Activated CD4-positive, alpha-beta T cell treated with anti-CD3 and anti-CD28 coated beads, Interleukin-2, amount 50 U/mL, for 48 hours (primary cell): ENCODE measurements around the gene TMEM259.
"Not testable (repeated sequence)": the region's sequence is repeated elsewhere in the genome, so short reads cannot be mapped to it uniquely, and the experiment has no call there.

Experiments used
- DNase-seq, 2 experiments: peaks; one replicate each; pipeline ENCODE4 v3.0.0-alpha.2; 2020

Gene TMEM259

GRCh38 chr19:1038978-1039645 lies 18.2 kb upstream of the TMEM259 start:
- no peak for DNase-seq

- no peak for DNase-seq
Measured at GRCh38 chr19:1037621-1038064, 16.7 kb upstream of the TMEM259 start.

DNA sequence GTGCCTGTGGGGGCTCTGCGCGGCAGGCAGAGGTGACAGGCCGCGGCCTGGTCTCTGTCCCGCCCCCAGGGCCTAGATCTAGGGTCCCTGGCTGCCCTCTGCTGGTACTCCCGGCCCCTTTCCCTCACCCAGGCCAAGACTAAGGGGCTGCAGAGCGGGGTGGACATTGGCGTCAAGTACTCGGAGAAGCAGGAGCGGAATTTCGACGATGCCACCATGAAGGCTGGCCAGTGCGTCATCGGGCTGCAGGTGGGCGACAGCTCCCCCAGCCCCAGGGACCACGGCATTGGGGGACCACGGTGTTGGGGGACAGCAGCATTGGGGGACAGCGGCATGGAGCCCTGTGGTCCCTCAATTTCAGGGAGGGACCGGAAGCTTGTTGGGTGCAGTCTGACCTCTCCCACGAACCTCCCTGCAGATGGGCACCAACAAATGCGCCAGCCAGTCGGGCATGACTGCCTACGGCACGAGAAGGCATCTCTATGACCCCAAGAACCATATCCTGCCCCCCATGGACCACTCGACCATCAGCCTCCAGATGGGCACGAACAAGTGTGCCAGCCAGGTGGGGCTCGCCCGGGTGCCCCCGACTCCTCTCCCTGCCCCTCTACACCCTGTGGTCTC lies 15.2 kb upstream of the TMEM259 start:
- DNase-seq = no peak

DNA sequence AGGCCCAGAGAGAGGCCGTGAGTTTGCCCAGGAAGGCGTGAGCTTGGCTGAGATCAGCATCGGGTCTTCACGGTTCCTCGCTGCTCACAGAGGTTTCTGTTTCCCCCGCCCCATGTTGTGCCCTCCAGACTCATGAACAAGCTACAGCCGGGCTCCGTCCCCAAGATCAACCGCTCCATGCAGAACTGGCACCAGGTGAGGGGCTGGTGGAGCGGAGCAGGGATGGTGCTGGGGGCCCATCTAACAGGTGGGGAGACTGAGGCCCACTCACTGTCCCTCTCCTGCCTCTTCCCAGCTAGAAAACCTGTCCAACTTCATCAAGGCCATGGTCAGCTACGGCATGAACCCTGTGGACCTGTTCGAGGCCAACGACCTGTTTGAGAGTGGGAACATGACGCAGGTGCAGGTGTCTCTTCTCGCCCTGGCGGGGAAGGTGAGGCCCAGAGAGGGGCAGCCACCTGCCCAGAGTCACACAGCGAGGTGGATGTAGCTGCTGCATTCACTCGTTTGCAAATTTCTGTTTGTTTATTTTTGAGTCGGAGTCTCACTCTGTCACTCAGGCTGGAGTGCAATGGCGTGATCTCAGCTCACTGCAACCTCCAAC lies 11.4 kb upstream of the TMEM259 start:
- DNase-seq = no peak

DNA sequence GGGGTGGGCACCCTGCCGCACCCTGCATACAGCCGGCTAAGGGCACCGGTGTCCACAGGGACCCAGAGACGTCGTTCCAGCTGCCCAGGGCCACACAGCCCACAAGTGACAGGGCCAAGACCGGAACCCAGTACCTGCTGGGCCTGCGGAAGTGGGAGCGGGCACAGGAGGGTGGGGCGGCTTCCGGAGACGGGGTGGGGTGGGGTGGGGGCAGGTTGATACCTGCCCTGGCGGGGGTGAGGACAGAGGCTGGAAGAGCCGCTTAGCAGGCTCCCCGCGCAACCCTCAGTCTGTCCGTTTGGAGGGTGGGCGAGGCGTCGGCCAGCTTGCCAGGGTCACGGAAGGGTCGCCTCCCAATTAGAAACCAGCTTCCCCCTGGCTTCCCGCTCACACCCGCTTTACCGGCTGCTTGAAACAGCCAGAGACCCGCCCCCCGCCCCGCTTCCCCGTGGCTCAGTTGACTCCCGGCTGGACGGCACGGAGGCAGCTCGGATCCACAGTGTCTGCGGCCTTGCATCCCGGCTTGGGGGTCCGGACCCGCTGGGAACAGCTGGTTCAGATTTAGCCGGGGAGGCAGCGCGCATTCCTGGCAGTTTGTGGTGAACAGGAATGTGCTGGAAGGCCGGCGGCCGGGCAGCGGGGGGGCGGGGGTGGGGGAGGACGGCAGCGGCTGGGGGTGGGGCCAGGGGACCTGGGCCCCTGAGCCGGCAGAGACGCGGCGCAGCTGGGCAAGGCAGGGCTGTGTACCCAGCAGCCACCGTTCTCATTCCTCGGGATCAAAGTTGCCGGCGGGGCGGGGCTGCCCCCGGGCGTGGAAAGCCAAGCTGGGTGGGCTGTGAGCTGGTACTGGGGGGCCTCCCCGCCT lies 7.4 kb upstream of the TMEM259 start:
- peak; percentile 61 to 65 for DNase-seq

GRCh38 chr19:1027650-1028061 lies 6.7 kb upstream of the TMEM259 start:
- no peak for DNase-seq

DNA sequence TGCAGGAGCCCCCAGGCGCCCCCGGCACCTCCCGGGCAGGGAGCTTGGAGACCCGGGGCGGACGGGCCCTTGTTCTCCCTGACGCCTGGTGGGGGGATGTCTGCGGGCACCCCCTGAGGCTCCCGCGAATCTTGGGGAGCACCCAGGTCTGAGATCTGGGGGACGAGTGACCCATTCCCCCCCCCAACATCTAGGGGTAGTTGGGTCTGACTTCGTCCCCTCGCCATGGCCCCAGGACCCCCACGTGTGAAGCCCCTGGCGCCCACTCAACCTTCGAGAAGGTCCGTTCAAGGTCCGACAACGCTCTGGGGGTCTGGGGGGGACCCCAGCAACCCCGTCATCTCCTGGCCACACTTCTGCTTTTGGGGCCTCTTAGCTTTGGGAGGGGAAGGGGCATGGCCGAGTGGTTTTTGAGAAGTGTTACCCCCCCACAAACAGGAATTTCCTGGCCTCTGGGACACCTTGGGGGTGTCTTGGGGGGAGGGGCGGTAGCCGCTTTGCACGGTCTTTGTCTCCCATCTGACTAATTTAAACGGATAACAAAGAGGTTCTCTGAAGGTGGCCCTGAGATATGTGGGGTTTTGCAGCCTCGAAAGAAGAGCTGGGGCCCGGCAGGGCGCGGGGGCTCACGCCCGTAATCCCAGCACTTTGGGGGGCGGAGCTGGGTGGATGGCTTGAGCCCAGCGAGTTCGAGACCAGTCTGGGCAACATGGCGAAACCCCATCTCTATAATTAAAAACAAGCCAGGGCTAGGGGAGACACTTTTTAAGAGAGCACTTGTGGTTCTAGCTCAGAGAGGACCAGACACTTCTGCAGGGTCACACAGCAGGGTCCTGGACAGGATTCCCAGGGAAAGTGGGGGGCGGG lies 6.1 kb upstream of the TMEM259 start:
- peak; percentile 36 to 55 for DNase-seq

DNA sequence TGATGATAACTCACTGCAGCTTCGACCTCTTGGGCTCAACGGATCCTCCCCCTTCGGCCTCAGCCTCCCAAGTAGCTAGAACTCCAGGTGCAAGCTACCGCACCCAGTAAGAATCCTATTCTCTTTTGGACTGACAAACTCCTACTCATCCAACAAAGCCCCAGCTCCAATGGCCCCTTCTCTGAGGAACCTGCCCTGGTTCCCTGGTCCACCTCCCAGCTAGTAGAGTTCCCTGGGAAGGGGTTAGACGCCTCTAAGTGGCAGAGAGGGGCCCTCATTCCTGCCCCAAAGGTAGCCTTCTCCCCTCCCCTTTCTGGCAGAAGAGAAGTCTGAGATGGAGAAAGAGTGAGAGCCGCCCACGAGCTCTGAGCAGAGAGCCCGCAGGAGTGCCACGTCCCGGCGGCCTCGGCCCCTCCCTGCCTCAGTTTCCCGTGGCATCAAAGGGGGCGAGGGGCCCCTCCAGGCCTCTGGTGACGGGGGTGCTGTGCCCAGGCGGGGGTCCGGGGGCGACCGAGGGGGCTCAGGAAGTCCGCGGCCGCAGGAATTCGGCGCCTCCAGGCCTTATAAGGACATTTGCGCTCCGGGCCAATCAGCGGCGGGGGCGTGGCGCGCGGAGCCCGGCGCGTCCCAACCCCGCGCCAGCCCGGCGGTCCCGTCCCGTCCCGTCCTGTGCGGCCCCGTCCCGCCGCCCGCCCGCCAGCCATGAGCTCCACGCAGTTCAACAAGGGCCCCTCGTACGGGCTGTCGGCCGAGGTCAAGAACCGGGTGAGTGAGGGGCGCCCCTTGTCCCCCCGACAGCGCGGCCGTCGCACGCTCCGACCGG lies 5.2 kb upstream of the TMEM259 start, which contains the start of gene CNN2:
Gene CNN2, plus strand, starts transcription at position 649 of the 823 bp plus-strand sequence. Its CDS starts 54 bp downstream, at position 703.
- DNase-seq = peak; percentile 74 to 79

DNA sequence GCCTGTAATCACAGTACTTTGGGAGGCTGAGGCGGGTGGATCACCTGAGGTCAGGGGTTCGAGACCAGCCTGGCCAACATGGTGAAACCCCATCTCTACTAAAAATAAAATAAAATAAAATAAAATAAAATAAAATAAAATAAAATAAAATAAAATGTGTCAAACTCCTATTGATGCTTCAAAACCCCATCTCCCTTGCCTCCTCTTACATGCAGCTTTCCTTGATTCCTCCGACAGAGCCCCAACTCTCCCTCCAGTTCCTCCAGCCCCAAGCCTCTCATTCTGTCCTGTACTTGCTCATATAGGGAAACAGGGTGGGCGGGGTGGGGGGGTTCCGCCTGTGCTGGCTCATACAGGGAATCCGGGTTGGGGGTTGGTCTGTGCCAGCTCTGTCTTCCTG lies 4.2 kb upstream of the TMEM259 start:
- not testable (repeated sequence) for DNase-seq

DNA sequence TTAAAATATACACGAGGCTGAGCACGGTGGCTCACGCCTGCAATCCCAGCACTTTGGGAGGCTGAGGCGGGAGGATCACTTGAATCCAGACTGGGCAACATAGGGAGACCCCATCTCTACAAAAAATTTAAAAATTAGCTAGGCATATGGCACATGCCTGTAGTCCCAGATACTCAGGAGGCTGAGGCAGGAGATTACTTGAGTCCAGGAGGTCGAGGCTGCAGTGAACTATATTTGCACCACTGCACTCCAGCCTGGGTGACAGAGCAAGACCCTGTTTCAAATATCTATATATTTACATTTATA lies 2.9 kb upstream of the TMEM259 start:
- not testable (repeated sequence) for DNase-seq

DNA sequence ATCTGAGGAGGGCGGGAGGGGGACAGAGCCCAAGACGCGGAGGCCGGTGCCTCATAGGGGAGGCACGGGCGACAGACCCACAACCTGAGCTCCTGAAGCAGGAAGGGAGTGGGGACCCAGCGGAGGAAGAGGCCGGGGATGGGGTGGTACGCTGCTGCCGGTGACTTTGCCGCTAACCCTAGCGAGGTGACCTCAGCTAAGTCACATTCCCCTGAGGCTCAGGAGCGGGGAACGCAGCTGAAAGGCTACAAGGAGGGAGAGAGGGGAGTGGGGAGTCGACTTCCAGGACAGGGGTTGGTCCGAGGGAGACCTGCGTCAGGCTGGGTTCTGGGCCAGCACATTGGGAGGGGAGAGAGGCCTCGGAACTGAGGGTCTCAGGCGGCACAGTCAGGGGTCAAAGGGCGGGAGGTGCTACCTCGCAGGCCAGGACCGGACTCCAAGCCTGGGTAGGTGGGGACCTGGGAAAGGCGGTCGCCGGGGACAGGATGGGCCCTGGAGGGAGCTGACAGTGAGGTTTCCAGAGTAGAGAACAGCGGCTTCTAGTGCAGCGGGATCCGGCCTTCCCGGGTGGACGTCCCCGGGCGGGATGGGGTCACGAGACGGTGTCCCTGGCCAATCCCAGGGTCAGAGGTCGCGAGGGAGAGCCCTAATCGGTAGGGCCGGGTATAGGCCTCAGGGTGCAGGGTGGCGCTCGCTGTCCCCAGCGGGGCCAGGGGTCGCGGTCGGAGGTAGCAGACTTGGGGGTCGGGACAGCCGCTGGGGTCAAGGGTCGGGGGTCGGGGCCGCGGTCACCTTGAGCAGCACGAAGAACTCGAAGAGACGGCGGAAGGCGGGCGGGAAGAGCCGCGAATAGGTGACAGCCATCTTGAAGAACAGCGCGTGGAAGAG lies 699 bp downstream of the TMEM259 start:
- peak in 1 of 2 experiments; percentile 35 for DNase-seq

GRCh38 chr19:1019616-1019961 lies 1.3 kb downstream of the TMEM259 start:
- no peak for DNase-seq

- no peak for DNase-seq
Measured at GRCh38 chr19:1018932-1019615, 1.8 kb downstream of the TMEM259 start.

DNA sequence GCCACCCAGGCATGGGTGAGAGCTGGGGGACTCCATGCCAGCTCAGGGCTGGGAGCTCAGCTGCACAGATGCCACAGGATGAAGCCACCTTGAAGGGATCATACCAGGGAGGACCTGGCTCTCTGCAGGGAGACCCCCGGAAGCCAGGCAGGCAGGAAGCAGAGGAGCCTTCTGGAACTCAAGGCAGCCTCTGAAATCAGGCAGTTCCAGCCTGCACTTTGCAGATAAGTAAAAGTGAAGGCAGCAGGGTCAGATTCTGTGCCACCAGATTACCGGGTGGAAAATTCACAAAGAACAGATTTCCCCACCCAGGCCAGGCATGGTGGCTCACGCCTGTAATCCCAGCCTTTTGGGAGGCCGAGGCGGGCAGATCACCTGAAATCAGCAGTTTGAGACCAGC lies 2.5 kb downstream of the TMEM259 start:
- DNase-seq = no peak

GRCh38 chr19:1017906-1018305 lies 3.0 kb downstream of the TMEM259 start:
- no peak for DNase-seq

GRCh38 chr19:1017115-1017905 lies 3.6 kb downstream of the TMEM259 start:
- no peak for DNase-seq

GRCh38 chr19:1016647-1017114 lies 4.2 kb downstream of the TMEM259 start:
- DNase-seq = no peak

DNA sequence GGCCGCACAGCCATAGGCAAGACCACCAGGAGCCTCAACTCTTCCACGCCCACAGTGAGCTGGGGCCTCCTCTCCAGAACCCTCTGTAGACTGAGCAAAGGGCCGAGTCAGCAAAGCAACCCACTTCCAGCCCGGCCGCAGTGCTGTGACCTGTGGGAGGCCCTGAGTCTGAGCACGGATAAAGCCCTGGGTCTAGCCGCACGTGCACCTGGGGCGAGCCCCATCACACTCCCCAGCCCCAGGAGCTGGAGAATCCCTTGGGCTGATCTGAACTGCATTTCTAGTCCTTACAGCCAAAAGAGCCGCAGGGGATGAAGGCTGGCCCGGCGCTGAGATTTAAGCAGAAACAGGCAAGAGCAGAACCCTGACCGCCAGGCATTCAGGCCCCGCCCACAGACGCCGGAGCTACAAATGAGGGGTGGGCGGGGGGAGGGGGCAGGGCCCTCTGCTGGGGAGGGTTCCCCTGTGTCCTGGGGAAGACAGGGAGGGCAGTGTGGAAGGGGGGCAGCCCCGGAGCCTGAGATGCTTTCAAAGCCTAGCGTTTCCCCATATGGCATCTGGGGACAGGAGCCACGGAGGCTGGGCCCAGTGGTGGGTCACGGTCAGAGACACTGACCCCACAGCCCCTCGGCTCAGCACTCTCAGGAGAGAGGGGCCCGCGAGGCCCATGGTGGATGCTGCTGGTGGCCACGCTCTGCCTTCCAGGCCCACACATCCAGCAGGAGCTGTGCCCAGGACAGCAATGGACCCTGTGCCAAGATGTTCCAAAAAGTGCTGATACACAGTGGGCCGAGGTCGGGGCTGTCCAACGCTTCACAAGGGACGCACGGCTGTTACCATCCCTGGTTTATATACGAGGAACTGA lies 4.9 kb downstream of the TMEM259 start:
- DNase-seq = no peak
